Measurements from ENCODE around the gene UROC1. TPM values are rescaled to one million over a fixed set of nuclear protein-coding genes. Genes with fewer than 3 reads are reported as not detected.

UROC1 gene
- total and polyA plus RNA-seq, 9 of the 15 experiments (the other 6 are each of a cell fraction or from before 2014, with no cell fraction given): not detected

- Histone ChIP-seq H3K4me3 (no peak overlapping the region), H3K79me2 (ENCODE audit: control insufficient read depth, insufficient read depth, low read length) (no peaks in the 10 kb centered on the region), H3K4me2 (ENCODE audit: insufficient read depth, low read length) (no peak overlapping the region), H3K27ac (ENCODE audit: extremely low read depth, low read depth, low read length) (no peak overlapping the region), H2AFZ (ENCODE audit: low read depth, low read length) (no peak overlapping the region), H4K20me1 (replicated peaks; ENCODE audit: control insufficient read depth, insufficient read depth, low read length) (no peaks in the 10 kb centered on the region; the same call in 1 of the 2 replicates), H3K9me3 (replicated peaks; ENCODE audit: control insufficient read depth, insufficient read depth, low read depth, low read length) (no peaks in the 10 kb centered on the region), H3K4me1 (replicated peaks in 1 of 2; ENCODE audit: control insufficient read depth in 2 of 2, insufficient read depth in 2 of 2, low read length in 2 of 2) (no peaks in the 10 kb centered on the region), H3K9me1 (ENCODE audit: control insufficient read depth, insufficient read depth, low read length) (no peaks in the 10 kb centered on the region), H3K9ac (ENCODE audit: insufficient read depth in 1 of 2, low read depth in 2 of 2, low read length in 2 of 2) (no peak overlapping the region), H3K36me3 (ENCODE audit: control insufficient read depth, insufficient read depth, low read length) (no peaks in the 10 kb centered on the region), H3K27me3 (ENCODE audit: control insufficient read depth in 2 of 2, insufficient read depth in 2 of 2, low read length in 2 of 2) (peaks cover 0 to 20% of the 10 kb centered on the region in 2 experiments; a peak in 2 of 5 replicates)
- ChIA-PET POLR2A (no interaction called here), CTCF (ENCODE audit: low intra/inter-chr PET ratio) (no interaction called here)
- in situ Hi-C loops (cut with MboI) (no loop called here), intact Hi-C loops (cut with micrococcal nuclease) (no loop called here)
- no peak for TF ChIP-seq RCOR1 (IDR thresholded peaks at IDR 0.05; ENCODE audit: borderline replicate concordance in 1 of 2, low read depth in 2 of 2, low read length in 2 of 2)
- no peak for TF ChIP-seq SNRNP70 (optimal IDR thresholded peaks at IDR 0.05; ENCODE audit: low read depth, low read length)
- no peak for TF ChIP-seq NFYB (IDR thresholded peaks at IDR 0.05; ENCODE audit: extremely low read depth, insufficient read length)
- TF ChIP-seq ZBTB11 (CRISPR knock-in tag; IDR thresholded peaks at IDR 0.05): no peak
- no peak for TF ChIP-seq THRAP3 (IDR thresholded peaks at IDR 0.05; ENCODE audit: borderline replicate concordance)
- TF ChIP-seq ATF1 (CRISPR knock-in tag; IDR thresholded peaks at IDR 0.05): no peak
- no peak for TF ChIP-seq ATF1 (tag; IDR thresholded peaks at IDR 0.05)
- no peak for TF ChIP-seq ZNF175 (CRISPR knock-in tag; IDR thresholded peaks at IDR 0.05; ENCODE audit: low read depth)
- TF ChIP-seq ESRRB (CRISPR knock-in tag; IDR thresholded peaks at IDR 0.05; ENCODE audit: borderline replicate concordance): no peak
- TF ChIP-seq STAT5B (CRISPR knock-in tag; IDR thresholded peaks at IDR 0.05): no peak
- no peak for TF ChIP-seq FOXJ3 (CRISPR knock-in tag; IDR thresholded peaks at IDR 0.05)
- TF ChIP-seq JUND (IDR thresholded peaks at IDR 0.05; ENCODE audit: borderline replicate concordance, low read depth, low read length): no peak
- TF ChIP-seq JUND (tag; IDR thresholded peaks at IDR 0.05; ENCODE audit: borderline replicate concordance, low read depth, low read length): no peak
- no peak for TF ChIP-seq SRSF7 (optimal IDR thresholded peaks at IDR 0.05; ENCODE audit: low read depth, low read length)
- DNase-seq (ENCODE audit: extremely low read depth in 1 of 4, low spot score in 3 of 4) (no peak), ATAC-seq (no peak), FAIRE-seq (no peak)
- 8% methylated on average over 9 of the region's 9 CpGs for WGBS (ENCODE audit: insufficient coverage, low coverage, missing lambda C conversion rate)
- no TSS peak for BruUV-seq (replicated peaks)
Measured at GRCh38 chr3:126499401-126499800, 18.2 kb downstream of the UROC1 start.
